NCI-H345 treated with DMSO at 0.1 percent for 48 hours (cell line): ENCODE measurements around the gene GCSAM.

Experiments used
- DNase-seq: peaks from one replicate; lab custom pipeline; 2025; ENCODE audit not compliant: unreplicated experiment; lab: John Stamatoyannopoulos, UW

The GCSAM gene

DNA sequence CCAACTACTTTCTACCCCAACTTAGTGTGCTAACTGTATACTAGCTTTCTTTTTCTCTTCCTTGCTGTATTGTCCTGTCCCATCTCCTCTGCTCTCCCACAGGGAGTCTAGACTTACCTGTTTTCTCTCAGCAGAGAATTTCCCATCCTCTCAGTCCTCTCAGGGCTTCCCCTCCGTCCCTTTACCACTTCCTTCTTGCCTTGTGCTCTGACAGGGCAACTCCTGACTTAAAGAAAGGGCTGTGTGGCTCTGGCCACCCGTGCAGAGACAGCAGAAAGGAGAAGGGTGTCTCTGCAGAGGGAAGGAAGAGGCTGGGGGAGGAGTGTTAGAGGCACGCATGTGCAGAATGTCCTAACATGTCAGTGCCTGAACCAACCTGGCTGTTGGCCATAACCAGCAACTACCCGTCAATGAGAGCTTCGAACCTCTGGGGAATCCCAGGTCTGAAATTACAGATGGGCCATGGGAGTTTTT is at the start of gene GCSAM:
Gene GCSAM (minus strand): TSS at position 274 of the 474 bp plus-strand sequence. CDS start 128 bp downstream, at position 146.
- no peak for DNase-seq

GRCh38 chr3:112175646-112176045 is 42.6 kb upstream of the GCSAM start:
- DNase-seq: no peak

DNA sequence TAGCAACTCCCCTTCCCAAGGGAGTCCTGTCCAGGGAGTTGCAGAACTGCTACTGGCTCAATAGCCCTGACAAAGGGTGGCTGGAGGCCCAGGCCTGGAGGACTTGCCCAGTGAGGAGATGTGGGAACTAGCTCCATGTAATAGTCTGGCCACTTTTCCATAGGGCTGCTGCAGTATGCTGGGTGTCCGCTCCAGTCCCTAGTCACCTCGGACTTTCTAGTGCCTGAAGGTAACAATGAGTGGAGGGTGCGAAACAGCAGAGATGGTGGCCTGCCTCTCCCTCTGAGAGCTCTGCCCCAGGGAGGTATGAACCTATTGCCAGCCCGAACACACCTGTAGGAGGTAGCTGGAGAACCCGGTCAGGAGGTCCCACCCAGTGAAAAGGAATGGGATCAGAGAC is 42.0 kb upstream of the GCSAM start:
- no peak for DNase-seq

DNA sequence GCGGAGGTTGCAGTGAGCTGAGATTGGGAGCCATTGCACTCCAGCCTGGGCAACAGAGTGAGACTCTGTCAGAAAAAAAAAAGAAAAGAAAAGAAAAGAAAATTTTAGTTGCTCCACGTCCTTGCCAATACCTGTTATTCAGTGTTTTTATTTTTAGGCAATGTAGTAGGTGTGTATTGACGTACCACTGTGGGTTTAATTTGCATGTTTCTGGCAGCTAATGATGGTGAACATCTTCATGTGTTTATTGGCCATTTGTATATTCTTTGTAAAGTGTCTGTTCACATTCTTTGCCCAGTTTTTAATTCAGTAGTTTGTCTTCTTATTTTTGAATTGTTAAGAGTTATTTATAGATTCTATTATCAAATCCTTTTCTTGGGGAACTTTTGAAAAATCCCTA is 38.1 kb upstream of the GCSAM start:
- DNase-seq: no peak

- no peak for DNase-seq
Measured at GRCh38 chr3:112170046-112170445, 37.0 kb upstream of the GCSAM start.

- DNase-seq: no peak
Measured at GRCh38 chr3:112167758-112168157, 34.7 kb upstream of the GCSAM start.

GRCh38 chr3:112149136-112149535 is 16.1 kb upstream of the GCSAM start:
- DNase-seq: no peak

GRCh38 chr3:112143689-112144088 is 10.6 kb upstream of the GCSAM start:
- no peak for DNase-seq

DNA sequence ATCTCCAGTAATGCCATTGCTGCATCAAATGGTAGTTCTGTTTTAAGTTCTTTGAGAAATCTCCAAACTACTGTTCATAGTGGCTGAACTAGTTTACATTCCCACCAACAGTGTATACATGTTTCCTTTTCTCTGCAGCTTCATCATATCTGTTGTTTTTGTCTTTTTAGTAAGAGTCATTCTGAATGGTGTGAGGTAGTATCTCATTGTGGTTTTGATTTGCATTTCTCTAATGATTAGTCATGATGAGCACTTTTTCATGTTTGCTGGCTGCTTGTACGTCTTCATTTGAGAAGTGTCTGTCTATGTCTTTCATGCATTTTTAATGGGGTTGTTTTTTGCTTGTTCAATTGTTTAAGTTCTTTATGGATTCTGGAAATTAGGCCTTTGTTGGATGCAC is 10.2 kb upstream of the GCSAM start:
- DNase-seq: no peak

DNA sequence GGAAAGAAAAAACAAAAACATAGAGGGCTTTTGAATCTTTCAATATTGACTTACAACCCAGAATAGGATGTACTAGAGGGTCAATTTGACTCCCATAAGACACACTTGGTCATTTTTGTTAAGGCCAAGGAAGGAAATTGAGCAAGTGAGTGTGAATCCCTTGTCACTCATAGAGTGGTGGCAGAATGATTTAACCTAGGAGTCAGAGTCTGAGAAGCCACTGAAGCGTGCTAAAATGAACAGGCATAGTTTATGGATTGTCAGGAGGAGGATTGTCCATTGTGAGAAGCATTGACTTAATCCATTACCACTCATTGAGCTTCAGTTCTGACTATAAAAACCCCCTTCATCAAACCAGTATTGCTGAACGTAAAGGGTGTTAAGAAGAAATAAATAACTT is 8.2 kb upstream of the GCSAM start:
- no peak for DNase-seq

DNA sequence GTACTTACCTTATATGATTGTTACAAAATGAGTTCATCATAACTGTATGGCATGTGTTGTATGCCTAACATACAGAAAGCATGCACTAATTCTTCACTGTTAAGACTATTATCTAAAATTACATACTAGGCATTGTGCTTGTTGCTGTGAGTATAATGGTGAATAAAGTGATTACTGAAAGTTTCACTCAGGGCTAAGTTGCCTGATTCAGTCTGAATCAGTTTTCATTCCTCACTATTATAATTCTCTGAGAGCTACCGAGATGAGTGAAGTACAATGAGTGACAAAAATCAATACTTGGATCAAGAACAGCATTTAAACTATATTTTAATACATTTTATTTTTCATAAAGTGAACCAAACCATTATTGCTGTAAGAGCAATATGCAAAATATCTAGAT is 7.5 kb upstream of the GCSAM start:
- DNase-seq: no peak

DNA sequence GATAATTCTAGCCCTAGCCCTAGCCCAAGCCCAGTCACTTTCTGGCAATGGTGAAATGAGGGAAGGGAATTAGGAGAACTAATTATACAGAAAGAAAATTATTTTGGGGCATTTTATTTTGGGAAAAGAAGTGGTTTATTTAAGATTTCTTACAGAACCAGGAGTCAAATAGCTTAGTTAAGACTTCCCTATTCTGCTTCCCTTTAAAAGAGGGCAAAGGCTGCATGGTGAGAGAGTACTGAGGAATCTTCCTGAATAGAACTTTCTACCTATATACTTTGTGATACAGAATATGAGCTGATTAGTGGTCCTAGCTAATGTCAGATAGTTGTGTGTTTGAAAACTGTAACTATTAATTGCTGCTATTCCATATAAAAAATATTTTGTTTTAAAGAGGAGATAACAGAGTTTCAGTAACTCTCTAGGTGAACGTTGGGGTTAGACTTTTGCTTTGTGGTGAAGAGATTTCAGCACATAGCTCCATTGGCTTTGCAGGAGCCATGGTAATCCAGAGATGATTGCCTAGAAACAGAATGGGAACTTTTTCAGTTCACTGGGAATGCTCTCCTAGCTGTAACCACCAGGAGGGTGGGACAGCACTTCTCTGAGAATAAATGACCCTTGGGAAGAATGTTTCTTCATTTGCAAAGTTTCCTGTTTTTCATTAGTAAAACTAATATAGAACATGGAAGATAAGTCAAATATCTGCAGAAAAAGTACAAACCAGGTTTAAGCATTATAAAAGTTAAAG is 5.3 kb upstream of the GCSAM start:
- DNase-seq: no peak

- DNase-seq: no peak
Measured at GRCh38 chr3:112137781-112138180, 4.7 kb upstream of the GCSAM start.

DNA sequence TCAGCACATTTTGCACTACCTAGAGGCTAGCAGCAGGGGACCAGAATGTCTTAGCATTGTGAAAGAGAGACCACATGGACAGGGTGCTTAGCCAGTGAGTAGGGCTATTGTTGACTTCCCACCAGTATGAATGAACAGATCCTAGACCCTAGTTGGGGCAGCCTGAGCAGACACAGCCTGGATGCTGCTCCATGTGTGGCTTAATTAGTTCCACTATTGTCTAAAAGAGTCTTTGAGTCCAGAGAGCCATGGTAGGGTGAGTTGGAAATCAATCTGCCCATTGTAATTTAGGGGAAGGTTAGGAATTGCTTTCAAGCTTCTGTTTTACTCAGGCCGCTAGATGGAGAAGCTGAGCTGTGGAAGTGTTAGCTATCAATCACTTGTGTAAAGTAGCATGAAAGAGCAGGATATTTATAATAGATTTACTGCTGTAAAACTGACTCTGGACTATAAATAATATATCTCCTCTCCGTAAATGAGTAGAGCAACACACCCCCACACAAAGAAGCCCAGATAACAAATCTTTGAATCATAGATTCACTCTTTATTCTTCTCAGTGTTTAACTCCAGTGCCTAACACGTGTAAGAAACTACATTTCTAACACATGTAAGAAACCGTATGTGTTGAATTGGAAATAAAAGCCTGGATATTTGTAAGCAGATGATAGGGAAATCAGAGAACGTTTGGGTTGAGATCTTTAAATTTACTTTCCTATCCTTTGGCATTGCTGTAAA is 4.1 kb upstream of the GCSAM start:
- no peak for DNase-seq

DNA sequence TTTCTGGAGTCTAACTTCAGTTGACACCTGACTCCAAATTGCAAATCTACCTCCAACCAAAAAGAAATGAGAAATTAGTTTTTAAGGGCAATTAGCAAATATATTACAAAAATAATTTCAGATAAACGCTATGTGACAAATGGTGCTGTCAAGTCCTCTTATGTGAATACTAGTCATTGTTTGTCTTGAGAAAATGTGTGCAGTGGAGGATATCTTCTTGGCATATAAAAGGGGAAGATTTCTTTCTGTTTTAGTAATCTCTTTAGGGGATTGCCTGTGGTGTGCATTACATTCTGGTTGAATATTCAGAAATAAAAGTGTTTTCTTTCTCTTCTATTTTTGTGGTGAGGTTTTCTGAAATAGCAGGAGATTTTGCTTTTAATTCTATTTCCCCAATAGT is 3.0 kb upstream of the GCSAM start:
- no peak for DNase-seq

DNA sequence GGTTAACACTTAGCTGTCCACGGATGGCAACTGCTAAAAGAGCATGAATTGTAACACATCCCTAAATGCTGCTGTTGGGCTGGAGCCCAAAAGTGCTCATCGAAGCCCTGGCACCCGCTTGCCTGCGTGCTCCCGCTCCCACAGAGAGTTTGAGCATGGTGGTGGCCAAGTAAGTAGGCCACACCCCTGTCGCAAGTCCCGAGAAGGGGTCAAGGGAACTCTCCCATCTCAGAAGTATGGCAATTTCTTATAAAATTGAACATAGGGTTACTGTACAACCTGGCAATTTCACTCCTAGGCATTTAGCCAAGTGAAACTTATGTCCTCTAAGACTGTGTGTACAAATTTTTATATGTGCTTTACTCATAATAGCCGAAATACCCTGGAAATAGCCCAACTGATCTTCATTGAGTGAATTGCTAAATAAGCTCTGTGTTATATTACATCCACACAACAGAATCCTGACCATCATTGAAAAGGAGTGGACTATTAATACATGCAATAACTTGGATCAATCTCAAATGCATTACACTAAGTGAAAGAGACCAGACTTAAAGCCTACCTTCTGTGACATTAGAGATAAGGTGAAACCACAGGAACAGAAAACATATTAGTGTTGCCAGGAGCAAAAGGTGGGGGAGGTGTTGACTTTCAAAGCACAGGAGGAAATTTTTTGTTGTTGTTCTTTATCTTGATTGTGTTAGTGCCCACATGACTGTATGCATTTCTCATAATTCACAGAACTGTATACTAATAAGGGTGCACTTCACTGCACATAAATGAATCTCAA is 1.5 kb upstream of the GCSAM start:
- DNase-seq: no peak

- DNase-seq: no peak
Measured at GRCh38 chr3:112133626-112134334, 732 bp upstream of the GCSAM start.

DNA sequence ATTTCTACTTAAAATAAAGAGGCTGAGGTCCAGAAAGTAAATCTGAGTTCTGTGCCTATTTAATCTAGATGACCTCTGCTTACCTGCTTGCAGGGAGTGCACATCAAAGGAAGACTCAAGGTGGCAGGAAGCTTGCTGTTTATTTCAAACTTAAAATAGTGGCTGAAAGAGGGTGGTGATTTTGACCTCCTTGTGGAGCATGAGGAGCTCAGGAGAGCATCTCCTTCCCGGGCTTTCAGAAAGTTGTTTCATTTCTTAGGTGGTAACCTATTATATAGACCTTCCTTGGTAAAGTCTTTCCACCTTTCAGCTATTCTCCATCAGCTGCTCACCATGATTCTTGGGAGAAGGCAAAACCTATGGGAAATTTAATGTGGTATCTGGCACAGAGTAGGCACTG is 494 bp downstream of the GCSAM start:
- no peak for DNase-seq

DNA sequence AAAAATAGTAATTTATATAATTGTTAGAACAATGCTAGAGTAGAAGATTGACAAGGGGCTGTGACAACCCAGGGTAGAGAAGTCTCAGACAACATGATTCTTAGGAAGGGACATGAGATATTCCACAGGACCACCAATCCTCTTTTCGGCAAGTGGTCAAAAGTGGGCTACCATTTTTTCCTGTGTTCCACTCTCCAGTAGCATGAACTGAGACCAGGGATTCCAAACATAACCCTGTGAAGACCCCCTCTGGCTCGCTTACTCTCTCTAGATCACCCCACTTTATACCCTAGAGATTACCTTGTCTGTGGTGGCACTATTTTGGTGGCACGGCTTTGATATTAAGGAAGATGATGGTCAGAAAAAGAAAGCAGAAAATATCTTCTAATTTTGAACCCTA is 960 bp downstream of the GCSAM start:
- no peak for DNase-seq

DNA sequence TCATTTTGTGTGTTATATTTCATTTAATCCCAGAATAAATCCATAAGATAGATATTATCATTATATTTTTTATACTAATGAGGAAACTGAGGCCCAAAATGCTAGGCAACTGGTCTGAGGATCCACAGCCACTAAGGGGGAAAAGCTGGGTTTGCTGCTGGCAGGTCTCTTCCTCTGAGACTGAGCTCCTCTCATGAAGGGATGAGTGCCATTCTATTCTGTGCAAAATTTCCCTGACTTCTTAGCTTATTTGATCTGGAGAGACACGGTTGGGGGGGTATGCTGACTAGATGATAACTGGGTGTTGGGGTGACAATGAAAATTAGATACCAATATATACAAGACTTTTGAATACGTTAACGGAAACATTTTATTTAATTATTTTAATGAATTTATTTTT is 1.9 kb downstream of the GCSAM start:
- no peak for DNase-seq

GRCh38 chr3:112130638-112130993 is 2.4 kb downstream of the GCSAM start:
- no peak for DNase-seq
